GM19395 (cell line): Measurements from ENCODE around the gene APLP2.

Experiments
- ATAC-seq: cut with Tn5 transposase; IDR thresholded peaks from one replicate; pipeline ENCODE4 v1.9.1; 2021; ENCODE audit warnings: mild to moderate bottlenecking, moderate library complexity; ENCODE audit not compliant: unreplicated experiment

The APLP2 gene

GRCh38 chr11:130054966-130055365, 14.7 kb upstream of the APLP2 start:
- no peak for ATAC-seq

GRCh38 chr11:130055617-130056016, 14.1 kb upstream of the APLP2 start:
- ATAC-seq: no peak

- ATAC-seq: no peak
Measured at GRCh38 chr11:130061017-130061416, 8.7 kb upstream of the APLP2 start.

GRCh38 chr11:130062026-130062425, 7.7 kb upstream of the APLP2 start:
- no peak for ATAC-seq

- no peak for ATAC-seq
Measured at GRCh38 chr11:130063451-130063850, 6.2 kb upstream of the APLP2 start.

- no peak for ATAC-seq
Measured at GRCh38 chr11:130064596-130064995, 5.1 kb upstream of the APLP2 start.

- no peak for ATAC-seq
Measured at GRCh38 chr11:130066338-130066737, 3.4 kb upstream of the APLP2 start.

- no peak for ATAC-seq
Measured at GRCh38 chr11:130068546-130068985, 1.1 kb upstream of the APLP2 start.

GRCh38 chr11:130068986-130069658, 572 bp upstream of the APLP2 start:
- ATAC-seq: peak; percentile 50

GRCh38 chr11:130070109-130070845, 583 bp downstream of the APLP2 start:
- peak; percentile 32 for ATAC-seq

- no peak for ATAC-seq
Measured at GRCh38 chr11:130070846-130071200, 1.1 kb downstream of the APLP2 start.

- no peak for ATAC-seq
Measured at GRCh38 chr11:130071211-130071712, 1.6 kb downstream of the APLP2 start.

- ATAC-seq: no peak
Measured at GRCh38 chr11:130074736-130075135, 5.0 kb downstream of the APLP2 start.

- no peak for ATAC-seq
Measured at GRCh38 chr11:130076778-130077481, 7.2 kb downstream of the APLP2 start.

GRCh38 chr11:130077671-130078070, 8.0 kb downstream of the APLP2 start:
- ATAC-seq: no peak

- ATAC-seq: no peak
Measured at GRCh38 chr11:130078080-130078479, 8.4 kb downstream of the APLP2 start.

- ATAC-seq: no peak
Measured at GRCh38 chr11:130085671-130086290, 16.1 kb downstream of the APLP2 start.

GRCh38 chr11:130086669-130087068, 17.0 kb downstream of the APLP2 start:
- no peak for ATAC-seq

- ATAC-seq: peak; percentile 92
Measured at GRCh38 chr11:130087294-130087926, 17.7 kb downstream of the APLP2 start.

- no peak for ATAC-seq
Measured at GRCh38 chr11:130088217-130088616, 18.5 kb downstream of the APLP2 start.
